ENCODE measurements around the gene AUTS2. TPM values are rescaled to one million over a fixed set of nuclear protein-coding genes. Genes with fewer than 3 reads are reported as not detected.

AUTS2 gene
- total RNA-seq, 1 experiment from 2014 or later: 256 TPM

DNA sequence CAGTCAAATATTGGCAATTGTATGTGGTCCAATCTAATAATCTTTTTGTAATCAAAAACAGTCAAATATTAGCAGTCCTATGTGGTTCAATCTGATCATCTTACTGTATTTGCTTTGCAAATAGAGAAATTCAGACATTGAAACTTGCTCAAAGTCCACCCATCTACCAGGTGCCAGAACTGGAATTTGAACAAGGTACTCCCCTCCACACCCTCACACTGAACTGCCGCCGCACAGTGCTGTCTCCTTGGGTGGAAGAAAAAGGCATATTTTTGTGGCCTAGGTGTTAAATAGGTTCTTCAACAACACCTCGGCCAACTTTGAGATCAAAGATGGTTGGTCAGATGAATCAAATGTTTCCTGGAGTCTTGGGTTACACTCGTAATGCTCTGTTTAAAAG lies 989.5 kb downstream of the AUTS2 start:
- H3K23ac ChIP-seq (ENCODE audit: insufficient read length, low read depth, low read length): no peak overlapping the region
- no CpG with 5 or more reads among the region's 4 CpGs for WGBS (ENCODE audit: extremely low coverage, insufficient read length, low lambda C conversion rate)

More for the DNA sequence above, 989.5 kb downstream of the AUTS2 start:
- H2AFZ ChIP-seq (ENCODE audit: low read length): no peak overlapping the region
- no peak overlapping the region for H4K91ac ChIP-seq (ENCODE audit: insufficient read length, low read depth, low read length)
- no peak overlapping the region for H3T11ph ChIP-seq (ENCODE audit: low read length)
- peak overlapping the region in 1 of 2 experiments; percentile 6; a peak in 1 of 5 replicates for H3K4me3 Mint-ChIP-seq
- no peak overlapping the region for H3K18ac ChIP-seq (ENCODE audit: insufficient read length, low read depth, low read length)
- H3K27ac Mint-ChIP-seq: no peak overlapping the region
- H3K4me2 ChIP-seq (ENCODE audit: insufficient read depth, insufficient read length, low read length): no peak overlapping the region
- no peak overlapping the region for H2BK15ac ChIP-seq (ENCODE audit: low read depth, low read length)
- H2AK5ac ChIP-seq (ENCODE audit: insufficient read length, low read length): no peak overlapping the region
- no peaks in the 10 kb centered on the region for H3K79me2 ChIP-seq (ENCODE audit: insufficient read depth, low read length)
- no peak for DNase-seq
- H2BK12ac ChIP-seq (ENCODE audit: insufficient read length, low read depth, low read length): no peak overlapping the region
- H3K4me1 ChIP-seq (ENCODE audit: insufficient read depth, low read length): peaks cover 3% of the 10 kb centered on the region; the same call in 1 of the 2 replicates
- no peak overlapping the region for H2BK5ac ChIP-seq (ENCODE audit: insufficient read length, low read length)
- H3K4ac ChIP-seq (ENCODE audit: low read depth, low read length): no peak overlapping the region
- H3K56ac ChIP-seq (ENCODE audit: insufficient read length, low read depth, low read length): no peak overlapping the region
- H3K79me1 ChIP-seq (ENCODE audit: insufficient read depth, low read depth, low read length, poor library complexity, severe bottlenecking): no peaks in the 10 kb centered on the region
- H4K8ac ChIP-seq (replicated peaks; ENCODE audit: insufficient read length, low read depth, low read length): no peak overlapping the region
- H2BK120ac ChIP-seq (ENCODE audit: low read depth, low read length, poor library complexity, severe bottlenecking): no peak overlapping the region
- H3K14ac ChIP-seq (ENCODE audit: insufficient read depth, low read length): no peak overlapping the region
- no peaks in the 10 kb centered on the region for H4K20me1 ChIP-seq (ENCODE audit: control insufficient read depth, insufficient read depth, insufficient read length)
- peaks cover 6% of the 10 kb centered on the region for H3K27me3 Mint-ChIP-seq (ENCODE audit: low read depth)
- no peaks in the 10 kb centered on the region for H3K9me3 Mint-ChIP-seq
- H2BK20ac ChIP-seq (ENCODE audit: low read depth, low read length, poor library complexity, severe bottlenecking): no peak overlapping the region
- H3K36me3 Mint-ChIP-seq (ENCODE audit: insufficient read depth in 1 of 3, low read depth in 3 of 3): no peaks in the 10 kb centered on the region
- no peak overlapping the region for H4K5ac ChIP-seq (ENCODE audit: insufficient read length, low read depth, low read length)
- H3K23me2 ChIP-seq (ENCODE audit: insufficient read length, low read depth, low read length, poor library complexity, severe bottlenecking): no peaks in the 10 kb centered on the region
- no peak for TF ChIP-seq CTCF (conservative IDR thresholded peaks at IDR 0.05)
- H3K27ac ChIP-seq (ENCODE audit: insufficient read length, low read depth, low read length): no peak overlapping the region
- H3K9ac ChIP-seq (ENCODE audit: extremely low read depth, insufficient read length, low read length): no peak overlapping the region
- H3K27me3 ChIP-seq (ENCODE audit: insufficient read depth, low read length): no peaks in the 10 kb centered on the region
- H3K4me1 Mint-ChIP-seq: peaks cover 67 to 77% of the 10 kb centered on the region in 2 experiments
- H3K9me3 ChIP-seq (ENCODE audit: control insufficient read depth, low read depth, low read length): no peaks in the 10 kb centered on the region

Measured in H9 (cell line).